Measurements from ENCODE around the gene CACNA2D3.

DNA sequence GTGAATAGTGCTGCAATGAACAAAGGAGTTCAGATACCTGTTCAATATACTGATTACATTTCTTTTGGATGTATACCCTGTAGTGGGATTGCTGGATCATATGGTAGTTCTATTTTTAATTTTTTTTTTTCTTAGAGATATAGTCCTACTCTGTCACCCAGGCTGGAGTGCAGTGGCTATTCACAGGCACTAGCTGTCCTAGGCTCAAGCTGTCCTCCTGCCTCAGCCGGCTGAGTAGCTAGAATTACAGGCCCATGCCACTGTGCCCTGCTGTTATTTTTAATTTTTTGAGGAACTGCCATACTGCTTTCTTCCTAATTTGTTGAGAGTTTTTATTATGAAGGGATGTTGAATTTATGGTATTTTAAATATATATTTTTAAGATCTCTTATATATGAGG lies 23.0 kb upstream of the CACNA2D3 start:
- TF ChIP-seq, protein P1, sequence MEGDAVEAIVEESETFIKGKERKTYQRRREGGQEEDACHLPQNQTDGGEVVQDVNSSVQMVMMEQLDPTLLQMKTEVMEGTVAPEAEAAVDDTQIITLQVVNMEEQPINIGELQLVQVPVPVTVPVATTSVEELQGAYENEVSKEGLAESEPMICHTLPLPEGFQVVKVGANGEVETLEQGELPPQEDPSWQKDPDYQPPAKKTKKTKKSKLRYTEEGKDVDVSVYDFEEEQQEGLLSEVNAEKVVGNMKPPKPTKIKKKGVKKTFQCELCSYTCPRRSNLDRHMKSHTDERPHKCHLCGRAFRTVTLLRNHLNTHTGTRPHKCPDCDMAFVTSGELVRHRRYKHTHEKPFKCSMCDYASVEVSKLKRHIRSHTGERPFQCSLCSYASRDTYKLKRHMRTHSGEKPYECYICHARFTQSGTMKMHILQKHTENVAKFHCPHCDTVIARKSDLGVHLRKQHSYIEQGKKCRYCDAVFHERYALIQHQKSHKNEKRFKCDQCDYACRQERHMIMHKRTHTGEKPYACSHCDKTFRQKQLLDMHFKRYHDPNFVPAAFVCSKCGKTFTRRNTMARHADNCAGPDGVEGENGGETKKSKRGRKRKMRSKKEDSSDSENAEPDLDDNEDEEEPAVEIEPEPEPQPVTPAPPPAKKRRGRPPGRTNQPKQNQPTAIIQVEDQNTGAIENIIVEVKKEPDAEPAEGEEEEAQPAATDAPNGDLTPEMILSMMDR (IDR thresholded peaks at IDR 0.05) = no peak
- TF ChIP-seq POLR2A (IDR thresholded peaks at IDR 0.05) = no peak
- TF ChIP-seq EP300 (IDR thresholded peaks at IDR 0.05) = no peak

Data from tibial nerve (tissue), 4 donors.